SK-N-MC (cell line): Measurements from ENCODE around the gene DQX1.

Experiments
- EZH2 ChIP-seq: fragments of 200-600 bp; sonication (generic); IDR thresholded peaks from one replicate; pipeline ENCODE4 v1.6.1; 2017; ENCODE audit warnings: antibody characterized with exemption
- FOXP2 ChIP-seq: optimal IDR thresholded peaks from 2 replicates; pipeline ENCODE3; 2011; ENCODE audit warnings: mild to moderate bottlenecking, moderate library complexity; ENCODE audit not compliant: insufficient read depth; ENCODE audit errors: extremely low read length, control extremely low read depth
- POLR2AphosphoS5 ChIP-seq: IDR thresholded peaks from 2 replicates; pipeline ENCODE4 v1.6.1; 2012; ENCODE audit warnings: mild to moderate bottlenecking, low read depth, low read length, borderline replicate concordance

GRCh38 chr2:74554820-74555531, 28.9 kb upstream of the DQX1 start:
- TF ChIP-seq EZH2 (no peak), FOXP2 (no peak), POLR2AphosphoS5 (no peak; the same call in 1 of the 2 replicates)
